SK-N-SH (cell line): ENCODE results near the gene CYP4F3. TPM values are rescaled to one million over a fixed set of nuclear protein-coding genes. Genes with fewer than 3 reads are reported as not detected.

Experiments used
- CTCF ChIA-PET: fragments of 300-600, 350-600 bp; formaldehyde crosslinking; extraction: SDS; loops from one replicate; lab custom pipeline; 2021; lab: Yijun Ruan, JAX
- POLR2A ChIA-PET: fragments of 350-600 bp; sonication (Branson Sonifier 250); formaldehyde crosslinking; extraction: SDS; loops from one replicate; lab custom pipeline; 2020; ENCODE audit warnings: antibody characterized with exemption, inconsistent platforms; lab: Yijun Ruan, JAX
- DNase-seq: peaks from one replicate; pipeline ENCODE4 v3.0.0; 2012
- H2AFZ ChIP-seq: fragments of 200-600 bp; sonication (generic); 2 replicates; pipeline ENCODE4 v1.8.1; 2016; ENCODE audit warnings: antibody characterized with exemption, mild to moderate bottlenecking, low read depth
- H3F3A ChIP-seq: fragments of 200-600 bp; sonication (generic); replicated peaks from 2 replicates; pipeline ENCODE3; 2016; ENCODE audit warnings: antibody characterized with exemption, mild to moderate bottlenecking; ENCODE audit not compliant: insufficient read depth
- H3K27ac ChIP-seq, 2 experiments: fragments of 200-500 bp in 1 of 2; fragments of 200-600 bp in 1 of 2; sonication (Bioruptor generic) in 1 of 2; sonication (generic), shearing (Covaris generic) in 1 of 2; 2 replicates each; pipeline versions ENCODE4 v1.5.1 to v1.6.1; 2014 to 2016; ENCODE audit warnings: low read depth in 2 of 2, inconsistent platforms in 1 of 2, low read length in 1 of 2, mild to moderate bottlenecking in 1 of 2, mixed read lengths in 1 of 2
- H3K27me3 ChIP-seq: fragments of 200-600 bp; sonication (generic), shearing (Covaris generic); 2 replicates; pipeline ENCODE4 v1.6.1; 2016; ENCODE audit warnings: mixed run types; ENCODE audit not compliant: insufficient read depth
- H3K36me3 ChIP-seq, 2 experiments: fragments of 200-500 bp in 1 of 2; fragments of 200-600 bp in 1 of 2; sonication (Bioruptor generic) in 1 of 2; sonication (generic) in 1 of 2; replicated peaks in 1 of 2; 2 replicates each; pipeline versions ENCODE3 to v1.5.1; 2014 to 2016; ENCODE audit warnings: low read length in 1 of 2, mild to moderate bottlenecking in 1 of 2; ENCODE audit not compliant: insufficient read depth in 2 of 2, control insufficient read depth in 1 of 2
- H3K4me1 ChIP-seq, 2 experiments: fragments of 200-500 bp in 1 of 2; fragments of 200-600 bp in 1 of 2; sonication (Bioruptor generic) in 1 of 2; sonication (generic), shearing (Covaris generic) in 1 of 2; 2 replicates each; pipeline versions ENCODE4 v1.5.1 to v1.6.1; 2014 to 2016; ENCODE audit warnings: low read depth in 1 of 2, low read length in 1 of 2, mixed run types in 1 of 2; ENCODE audit not compliant: insufficient read depth in 2 of 2, control insufficient read depth in 1 of 2
- H3K4me2 ChIP-seq: fragments of 200-600 bp; sonication (generic), shearing (Covaris generic); 2 replicates; pipeline ENCODE4 v1.6.1; 2017; ENCODE audit warnings: mixed run types
- H3K4me3 ChIP-seq, 2 experiments: fragments of 200-500 bp in 1 of 2; fragments of 200-600 bp in 1 of 2; sonication (Bioruptor generic) in 1 of 2; sonication (generic), shearing (Covaris generic) in 1 of 2; 2 replicates each; pipeline versions ENCODE4 v1.5.1 to v1.8.1; 2014 to 2016; ENCODE audit warnings: low read depth in 2 of 2, inconsistent platforms in 1 of 2, low read length in 1 of 2, mild to moderate bottlenecking in 1 of 2, mixed read lengths in 1 of 2, moderate library complexity in 1 of 2
- H3K79me2 ChIP-seq: fragments of 200-600 bp; sonication (generic); 2 replicates; pipeline ENCODE4 v1.8.1; 2017; ENCODE audit warnings: mild to moderate bottlenecking; ENCODE audit not compliant: insufficient read depth
- H3K9ac ChIP-seq: fragments of 200-600 bp; sonication (generic); 2 replicates; pipeline ENCODE4 v1.6.1; 2017; ENCODE audit warnings: mixed run types
- H3K9me2 ChIP-seq: fragments of 200-600 bp; sonication (generic); 2 replicates; pipeline ENCODE4 v1.6.1; 2017; ENCODE audit warnings: mixed run types
- H3K9me3 ChIP-seq: fragments of 200-600 bp; sonication (generic); 2 replicates; pipeline ENCODE4 v1.6.1; 2017; ENCODE audit warnings: mixed run types, mild to moderate bottlenecking, moderate library complexity
- H4K20me1 ChIP-seq: fragments of 200-600 bp; sonication (generic); 2 replicates; pipeline ENCODE4 v1.6.1; 2017; ENCODE audit warnings: mild to moderate bottlenecking, mixed run types; ENCODE audit not compliant: insufficient read depth
- ELF1 ChIP-seq: IDR thresholded peaks from 2 replicates; pipeline ENCODE4 v1.4.0; 2012
- EP300 ChIP-seq, 2 experiments: IDR thresholded peaks; 2 replicates each; pipeline versions ENCODE4 v1.4.0 to v1.6.1; 2012; ENCODE audit warnings: borderline replicate concordance in 1 of 2, low read depth in 1 of 2, low read length in 1 of 2
- FOXJ3 ChIP-seq: sonication (generic); formaldehyde crosslinking; IDR thresholded peaks from 2 replicates; pipeline ENCODE4 v1.5.1; 2020; ENCODE audit warnings: mild to moderate bottlenecking, missing genetic modification reagents
- GABPA ChIP-seq: IDR thresholded peaks from 2 replicates; pipeline ENCODE4 v1.4.0; 2012; ENCODE audit warnings: low read depth, mild to moderate bottlenecking
- GATA2 ChIP-seq: sonication (generic); formaldehyde crosslinking; IDR thresholded peaks from 2 replicates; pipeline ENCODE4 v1.5.0; 2020; ENCODE audit warnings: mild to moderate bottlenecking, missing genetic modification reagents
- IRF3 ChIP-seq: fragments of 150-350 bp; IDR thresholded peaks from 2 replicates; pipeline ENCODE4 v1.6.1; 2016; ENCODE audit warnings: mild to moderate bottlenecking, low read depth, low read length
- MEF2A ChIP-seq: IDR thresholded peaks from 2 replicates; pipeline ENCODE4 v1.4.0; 2012; ENCODE audit warnings: low read depth, borderline replicate concordance
- MXI1 ChIP-seq: IDR thresholded peaks from 2 replicates; pipeline ENCODE4 v1.6.1; 2012; ENCODE audit warnings: mild to moderate bottlenecking, low read depth, low read length, improper control_type of control experiment
- RXRA ChIP-seq: IDR thresholded peaks from 2 replicates; pipeline ENCODE4 v1.4.0; 2012; ENCODE audit warnings: low read depth, mild to moderate bottlenecking, borderline replicate concordance
- SIN3A ChIP-seq: IDR thresholded peaks from 2 replicates; pipeline ENCODE4 v1.6.1; 2012; ENCODE audit warnings: low read depth, mild to moderate bottlenecking, low read length, moderate library complexity, borderline replicate concordance
- USF1 ChIP-seq: IDR thresholded peaks from 2 replicates; pipeline ENCODE4 v1.4.0; 2012; ENCODE audit warnings: low read depth, borderline replicate concordance
- YY1 ChIP-seq: IDR thresholded peaks from 2 replicates; pipeline ENCODE4 v1.4.0; 2012; ENCODE audit warnings: low read depth, mild to moderate bottlenecking
- ZBTB33 ChIP-seq: IDR thresholded peaks from 2 replicates; pipeline ENCODE4 v1.4.0; 2012; ENCODE audit warnings: low read depth, borderline replicate concordance
- WGBS: methylation state at CpG from one replicate; pipeline ENCODE4 v1.1.6; 2017; ENCODE audit warnings: low lambda C conversion rate; 5-methylcytosine and 5-hydroxymethylcytosine counted together
- polyA plus RNA-seq, 3 experiments: library from polyadenylated mRNA; depleted of rRNA; stranded (reverse); fragments of >200 nt; gene quantifications; 2 replicates each; pipeline ENCODE4 v1.2.3, GENCODE V29; 2012

The CYP4F3 gene
- polyA plus RNA-seq, 1 of the 3 experiments (the other 2 are of a cell fraction): 0.08 TPM

- no peak for DNase-seq
Observed at GRCh38 chr19:15672580-15673175, 32.0 kb downstream of the CYP4F3 start, which contains the start of gene CYP4F12. Gene CYP4F12 (plus strand): TSS chr19:15673087. CDS start chr19:15673530, 443 bp downstream.

More at GRCh38 chr19:15672580-15673175, 32.0 kb downstream of the CYP4F3 start, which contains the start of gene CYP4F12:
- no peak within 1 kb of the TSS for H3K9ac ChIP-seq
- no peaks in the 10 kb centered on the region for H3K79me2 ChIP-seq
- POLR2A ChIA-PET: no interaction called here
- CTCF ChIA-PET: no interaction called here
- no peak within 1 kb of the TSS for H3K4me2 ChIP-seq
- H2AFZ ChIP-seq: no peak within 1 kb of the TSS
- H3K9me3 ChIP-seq: no peaks in the 10 kb centered on the region
- H3K4me1 ChIP-seq: no peaks in the 10 kb centered on the region
- H3K27ac ChIP-seq: no peak within 1 kb of the TSS
- WGBS: 7% methylated on average over 3 of the region's 6 CpGs
- no peaks in the 10 kb centered on the region for H4K20me1 ChIP-seq
- no peaks in the 10 kb centered on the region for H3K9me2 ChIP-seq
- no peaks in the 10 kb centered on the region for H3F3A ChIP-seq
- TF ChIP-seq USF1 (no peak), FOXJ3 (no peak), MXI1 (no peak), IRF3 (no peak), RXRA (no peak), ELF1 (no peak), EP300 (IDR thresholded peaks at IDR 0.05; ENCODE audit: borderline replicate concordance in 1 of 2, low read depth in 1 of 2, low read length in 1 of 2) (no peak), GABPA (no peak), SIN3A (no peak), GATA2 (CRISPR knock-in tag) (no peak), YY1 (no peak), ZBTB33 (no peak), MEF2A (no peak)
- H3K4me3 ChIP-seq: no peak within 1 kb of the TSS
- no peaks in the 10 kb centered on the region for H3K36me3 ChIP-seq
- H3K27me3 ChIP-seq: no peaks in the 10 kb centered on the region
